Measurements from ENCODE around the gene ANGPTL8.

GRCh38 chr19:11205939-11206570, 33.4 kb upstream of the ANGPTL8 start:
- no peak for TF ChIP-seq POLR2A (IDR thresholded peaks at IDR 0.05; ENCODE audit: low read length)
- no peak for TF ChIP-seq GATA1 (IDR thresholded peaks at IDR 0.05; ENCODE audit: low read depth, low read length)
